Activated effector memory CD4-positive, alpha-beta T cell treated with Interleukin-2 at 50 U/mL for 16 hours (primary cell): ENCODE data around the gene ZC3H13.

ENCODE experiments used
- DNase-seq: peaks from one replicate; pipeline ENCODE4 v3.0.0-alpha.2; 2020

The ZC3H13 gene

GRCh38 chr13:45932676-45933075 is 119.9 kb downstream of the ZC3H13 start:
- no peak for DNase-seq

GRCh38 chr13:45932172-45932571 is 120.4 kb downstream of the ZC3H13 start:
- DNase-seq, result no peak

- no peak for DNase-seq
These were observed 121.3 kb downstream of the ZC3H13 start for GRCh38 chr13:45931211-45931610.

DNA sequence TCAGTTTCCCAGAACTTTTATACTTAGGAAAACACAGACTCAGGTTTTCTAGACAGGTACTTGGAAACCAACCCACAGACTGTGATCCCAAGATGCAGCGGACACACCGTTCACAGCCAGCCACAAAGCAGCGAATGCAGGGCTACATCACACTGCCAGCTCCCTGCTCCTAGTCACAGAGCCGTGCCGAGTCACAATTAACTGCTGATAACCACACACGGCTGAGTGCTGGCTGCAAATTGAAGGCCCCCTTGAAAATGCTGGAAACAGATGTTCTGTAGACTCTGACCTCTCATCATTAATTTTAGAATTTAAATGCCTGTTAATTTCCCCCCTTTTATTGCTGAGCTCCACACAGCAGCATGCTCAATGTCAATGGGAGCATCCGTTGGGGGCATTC is 122.4 kb downstream of the ZC3H13 start:
- no peak for DNase-seq

DNA sequence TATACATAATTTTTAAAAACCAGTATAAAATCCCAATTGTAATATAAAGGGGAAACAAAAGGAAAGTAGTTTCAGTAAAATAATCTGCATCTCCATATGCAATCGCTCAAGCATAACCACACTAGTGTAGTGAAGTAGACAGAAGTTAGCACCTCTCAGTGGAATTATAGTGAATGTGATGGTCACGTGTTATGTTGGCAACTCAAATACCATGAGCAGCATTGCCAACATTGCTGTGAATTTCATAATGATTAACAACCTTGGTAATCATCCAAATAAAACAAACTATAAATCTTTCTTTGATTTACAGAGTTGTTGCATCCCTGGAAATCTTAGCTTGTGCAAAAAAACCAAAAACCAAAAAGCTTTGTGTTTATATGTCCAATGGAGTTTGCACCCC is 123.7 kb downstream of the ZC3H13 start:
- DNase-seq, result no peak

GRCh38 chr13:45928176-45928575 is 124.4 kb downstream of the ZC3H13 start:
- DNase-seq, result no peak

- DNase-seq, result no peak
These were observed 125.8 kb downstream of the ZC3H13 start for GRCh38 chr13:45926741-45927140.

DNA sequence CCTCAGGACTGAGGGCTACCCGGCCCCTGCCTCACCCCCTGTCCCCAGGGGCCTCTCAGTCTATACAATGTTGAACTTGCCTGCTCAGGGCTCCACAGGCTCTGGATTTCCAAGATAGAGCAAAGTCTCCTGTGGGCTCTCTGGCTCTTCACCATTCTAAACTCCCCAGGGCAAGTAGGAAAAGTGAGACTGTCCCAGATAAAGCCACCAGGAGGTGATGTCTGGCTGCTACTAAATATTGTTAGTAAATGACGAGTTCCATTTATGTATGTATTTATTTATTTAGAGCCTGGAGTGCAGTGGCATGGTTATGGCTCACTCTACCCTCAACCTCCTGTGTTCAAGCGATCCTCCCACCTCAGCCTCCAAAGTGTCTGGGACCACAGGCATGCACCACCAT is 127.4 kb downstream of the ZC3H13 start:
- no peak for DNase-seq

GRCh38 chr13:45921162-45921736 is 131.3 kb downstream of the ZC3H13 start:
- no peak for DNase-seq

- no peak for DNase-seq
These were observed 133.9 kb downstream of the ZC3H13 start for GRCh38 chr13:45918597-45918996.

- DNase-seq, result no peak
These were observed 135.5 kb downstream of the ZC3H13 start for GRCh38 chr13:45917019-45917418.

- no peak for DNase-seq
These were observed 136.7 kb downstream of the ZC3H13 start for GRCh38 chr13:45915686-45916439.

GRCh38 chr13:45909673-45910072 is 142.9 kb downstream of the ZC3H13 start:
- no peak for DNase-seq

- DNase-seq, result no peak
These were observed 143.5 kb downstream of the ZC3H13 start for GRCh38 chr13:45909089-45909488.

- DNase-seq, result no peak
These were observed 145.0 kb downstream of the ZC3H13 start for GRCh38 chr13:45907503-45907902.
